HepG2 (cell line): ENCODE results near the gene TPM1. TPM values are rescaled to one million over a fixed set of nuclear protein-coding genes. Genes with fewer than 3 reads are reported as not detected.
A peak's percentile ranks its signal among the peaks of the same experiment; 100 is the strongest.

Experiments
- AHR ChIP-seq: IDR thresholded peaks from 2 replicates; pipeline ENCODE4 v1.6.1; 2018; ENCODE audit warnings: missing genetic modification reagents, missing compliant biosample characterization
- ARID3A ChIP-seq: IDR thresholded peaks from 2 replicates; pipeline ENCODE4 v1.6.1; 2012; ENCODE audit warnings: low read depth, low read length, improper control_type of control experiment
- ASH2L ChIP-seq: fragments of 300-600, 200-600 bp; sonication (generic); IDR thresholded peaks from 2 replicates; pipeline ENCODE4 v1.7.0; 2017; ENCODE audit warnings: low read depth, mild to moderate bottlenecking, moderate library complexity, mixed read lengths, low read length; ENCODE audit not compliant: insufficient read length
- ATRX ChIP-seq: sonication (generic); formaldehyde crosslinking; IDR thresholded peaks from 2 replicates; pipeline ENCODE4 v1.4.0; 2020; ENCODE audit warnings: missing genetic modification reagents, borderline replicate concordance
- FOXK2 ChIP-seq: fragments of 450-650 bp; IDR thresholded peaks from 2 replicates; pipeline ENCODE4 v1.6.1; 2016
- MYNN ChIP-seq: sonication (generic); formaldehyde crosslinking; IDR thresholded peaks from 2 replicates; pipeline ENCODE4 v1.4.0; 2020; ENCODE audit warnings: mild to moderate bottlenecking, low read depth, missing genetic modification reagents
- NCOA2 ChIP-seq: sonication (generic); formaldehyde crosslinking; IDR thresholded peaks from 2 replicates; pipeline ENCODE4 v1.8.0; 2022; ENCODE audit warnings: inconsistent platforms
- NFE2 ChIP-seq: sonication (generic); formaldehyde crosslinking; IDR thresholded peaks from 2 replicates; pipeline ENCODE4 v1.4.0; 2020; ENCODE audit warnings: missing genetic modification reagents
- PAF1 ChIP-seq: IDR thresholded peaks from 2 replicates; pipeline ENCODE4 v1.6.1; 2016; ENCODE audit warnings: missing genetic modification reagents, missing compliant biosample characterization
- PAWR ChIP-seq: sonication (generic); formaldehyde crosslinking; IDR thresholded peaks from 2 replicates; pipeline ENCODE4 v1.4.0; 2020; ENCODE audit warnings: missing genetic modification reagents, mild to moderate bottlenecking, borderline replicate concordance
- RAD21 ChIP-seq: fragments of 450-650 bp; formaldehyde crosslinking; IDR thresholded peaks from 2 replicates; pipeline ENCODE4 v1.5.0; 2020; ENCODE audit warnings: mild to moderate bottlenecking
- SNRNP70 ChIP-seq: fragments of 200-400 bp; formaldehyde crosslinking; IDR thresholded peaks from 2 replicates; pipeline ENCODE4 v1.6.1; 2017; ENCODE audit warnings: mild to moderate bottlenecking, low read depth, low read length, moderate library complexity
- U2AF1 ChIP-seq: fragments of 200-400 bp; formaldehyde crosslinking; optimal IDR thresholded peaks from 2 replicates; pipeline ENCODE3; 2017; ENCODE audit warnings: mild to moderate bottlenecking, low read depth, low read length
- ZBTB21 ChIP-seq: sonication (generic); formaldehyde crosslinking; IDR thresholded peaks from 2 replicates; pipeline ENCODE4 v1.4.0; 2020; ENCODE audit warnings: missing genetic modification reagents
- ZNF234 ChIP-seq: sonication (generic); formaldehyde crosslinking; conservative IDR thresholded peaks from 2 replicates; pipeline ENCODE4 v1.5.1; 2020; ENCODE audit warnings: mild to moderate bottlenecking, missing genetic modification reagents
- ZNF296 ChIP-seq: sonication (generic); formaldehyde crosslinking; conservative IDR thresholded peaks from 2 replicates; pipeline ENCODE4 v1.5.0; 2020; ENCODE audit warnings: mild to moderate bottlenecking, missing genetic modification reagents
- ZNF710 ChIP-seq: sonication (generic); formaldehyde crosslinking; IDR thresholded peaks from 2 replicates; pipeline ENCODE4 v1.5.0; 2020; ENCODE audit warnings: mild to moderate bottlenecking, missing genetic modification reagents, borderline replicate concordance
- polyA plus RNA-seq, 8 experiments: library from polyadenylated mRNA; depleted of rRNA in 3 of 8; stranded (reverse) in 7 of 8; unstranded in 1 of 8; fragments of >200 nt; fragmentation: Illumina TruSeq in 4 of 8; extraction: Trizol in 4 of 8; gene quantifications; 2 replicates each; pipeline versions ENCODE4 v1.2.1 to v1.2.3, GENCODE V29; 2011 to 2016; ENCODE audit warnings: low read depth in 4 of 8, missing spikeins in 1 of 8, mixed read lengths in 1 of 8; ENCODE audit not compliant: insufficient read depth in 1 of 8
- total RNA-seq, 5 experiments: library from RNA; depleted of rRNA; stranded (reverse); fragments of >200 nt; fragmentation: Illumina TruSeq; extraction: Trizol; gene quantifications; 2 replicates each; pipeline ENCODE4 v1.2.3, GENCODE V29; 2016; ENCODE audit warnings: low read depth in 1 of 5
- TF ChIP-seq, protein P1 (sequence below): sonication (generic); formaldehyde crosslinking; IDR thresholded peaks from 2 replicates; pipeline ENCODE4 v1.8.0; 2022; ENCODE audit warnings: missing genetic modification reagents, low read depth, mild to moderate bottlenecking, borderline replicate concordance
- TF ChIP-seq, protein P2 (sequence below): sonication (generic); formaldehyde crosslinking; IDR thresholded peaks from 2 replicates; pipeline ENCODE4 v1.4.0; 2020; ENCODE audit warnings: low read depth, missing genetic modification reagents
- TF ChIP-seq, protein P3 (sequence below): sonication (generic); formaldehyde crosslinking; IDR thresholded peaks from 2 replicates; pipeline ENCODE4 v1.8.1; 2023; ENCODE audit warnings: mild to moderate bottlenecking, missing genetic modification reagents

The TPM1 gene
- total and polyA plus RNA-seq, 2 of the 13 experiments (the other 11 are each of a cell fraction or from before 2014, with no cell fraction given), result 98.9 to 109 TPM

- TF ChIP-seq ZNF710 (CRISPR knock-in tag) (no peak), U2AF1 (no peak), MYNN (CRISPR knock-in tag) (no peak), PAWR (CRISPR knock-in tag) (no peak), ZNF234 (no peak), ARID3A (no peak), AHR (no peak), RAD21 (CRISPR knock-in tag) (no peak), NFE2 (no peak), ASH2L (no peak), ZNF296 (no peak), ATRX (CRISPR knock-in tag) (no peak), PAF1 (CRISPR knock-in tag) (no peak), FOXK2 (no peak), NCOA2 (CRISPR knock-in tag) (peak; percentile 14; the same call in 1 of the 2 replicates), ZBTB21 (CRISPR knock-in tag) (no peak), SNRNP70 (no peak)
- TF ChIP-seq, protein P1, sequence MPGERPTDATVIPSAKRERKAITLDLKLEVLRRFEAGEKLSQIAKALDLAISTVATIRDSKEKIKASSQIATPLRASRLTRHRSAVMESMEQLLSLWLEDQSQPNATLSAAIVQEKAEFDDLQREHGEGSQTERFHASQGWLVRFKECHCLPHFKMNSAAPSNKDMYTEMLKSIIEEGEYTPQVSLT (CRISPR knock-in tag), result no peak
- TF ChIP-seq, protein P2, sequence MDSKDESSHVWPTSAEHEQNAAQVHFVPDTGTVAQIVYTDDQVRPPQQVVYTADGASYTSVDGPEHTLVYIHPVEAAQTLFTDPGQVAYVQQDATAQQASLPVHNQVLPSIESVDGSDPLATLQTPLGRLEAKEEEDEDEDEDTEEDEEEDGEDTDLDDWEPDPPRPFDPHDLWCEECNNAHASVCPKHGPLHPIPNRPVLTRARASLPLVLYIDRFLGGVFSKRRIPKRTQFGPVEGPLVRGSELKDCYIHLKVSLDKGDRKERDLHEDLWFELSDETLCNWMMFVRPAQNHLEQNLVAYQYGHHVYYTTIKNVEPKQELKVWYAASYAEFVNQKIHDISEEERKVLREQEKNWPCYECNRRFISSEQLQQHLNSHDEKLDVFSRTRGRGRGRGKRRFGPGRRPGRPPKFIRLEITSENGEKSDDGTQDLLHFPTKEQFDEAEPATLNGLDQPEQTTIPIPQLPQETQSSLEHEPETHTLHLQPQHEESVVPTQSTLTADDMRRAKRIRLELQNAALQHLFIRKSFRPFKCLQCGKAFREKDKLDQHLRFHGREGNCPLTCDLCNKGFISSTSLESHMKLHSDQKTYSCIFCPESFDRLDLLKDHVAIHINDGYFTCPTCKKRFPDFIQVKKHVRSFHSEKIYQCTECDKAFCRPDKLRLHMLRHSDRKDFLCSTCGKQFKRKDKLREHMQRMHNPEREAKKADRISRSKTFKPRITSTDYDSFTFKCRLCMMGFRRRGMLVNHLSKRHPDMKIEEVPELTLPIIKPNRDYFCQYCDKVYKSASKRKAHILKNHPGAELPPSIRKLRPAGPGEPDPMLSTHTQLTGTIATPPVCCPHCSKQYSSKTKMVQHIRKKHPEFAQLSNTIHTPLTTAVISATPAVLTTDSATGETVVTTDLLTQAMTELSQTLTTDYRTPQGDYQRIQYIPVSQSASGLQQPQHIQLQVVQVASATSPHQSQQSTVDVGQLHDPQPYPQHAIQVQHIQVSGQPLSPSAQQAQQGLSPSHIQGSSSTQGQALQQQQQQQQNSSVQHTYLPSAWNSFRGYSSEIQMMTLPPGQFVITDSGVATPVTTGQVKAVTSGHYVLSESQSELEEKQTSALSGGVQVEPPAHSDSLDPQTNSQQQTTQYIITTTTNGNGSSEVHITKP (CRISPR knock-in tag), result no peak
- TF ChIP-seq, protein P3, sequence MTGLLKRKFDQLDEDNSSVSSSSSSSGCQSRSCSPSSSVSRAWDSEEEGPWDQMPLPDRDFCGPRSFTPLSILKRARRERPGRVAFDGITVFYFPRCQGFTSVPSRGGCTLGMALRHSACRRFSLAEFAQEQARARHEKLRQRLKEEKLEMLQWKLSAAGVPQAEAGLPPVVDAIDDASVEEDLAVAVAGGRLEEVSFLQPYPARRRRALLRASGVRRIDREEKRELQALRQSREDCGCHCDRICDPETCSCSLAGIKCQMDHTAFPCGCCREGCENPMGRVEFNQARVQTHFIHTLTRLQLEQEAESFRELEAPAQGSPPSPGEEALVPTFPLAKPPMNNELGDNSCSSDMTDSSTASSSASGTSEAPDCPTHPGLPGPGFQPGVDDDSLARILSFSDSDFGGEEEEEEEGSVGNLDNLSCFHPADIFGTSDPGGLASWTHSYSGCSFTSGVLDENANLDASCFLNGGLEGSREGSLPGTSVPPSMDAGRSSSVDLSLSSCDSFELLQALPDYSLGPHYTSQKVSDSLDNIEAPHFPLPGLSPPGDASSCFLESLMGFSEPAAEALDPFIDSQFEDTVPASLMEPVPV, result no peak
Observed at GRCh38 chr15:63052961-63053698, 10.6 kb downstream of the TPM1 start (continued).
